Smooth muscle cell (in vitro differentiated cells): ENCODE results near the gene REG4. TPM values are rescaled to one million over a fixed set of nuclear protein-coding genes. Genes with fewer than 3 reads are reported as not detected.

Experiments used
- DNase-seq: peaks from one replicate; lab custom pipeline; 2025; ENCODE audit not compliant: unreplicated experiment; lab: John Stamatoyannopoulos, UW
- H2AFZ ChIP-seq: fragments of 200-600 bp; sonication (generic); 2 replicates; pipeline ENCODE4 v1.6.0; 2016; ENCODE audit warnings: antibody characterized with exemption, low read depth, mild to moderate bottlenecking
- H3F3A ChIP-seq: fragments of 200-600 bp; sonication (generic); 2 replicates; pipeline ENCODE4 v1.6.0; 2017; ENCODE audit warnings: antibody characterized with exemption, low read depth
- H3K27ac ChIP-seq: fragments of 200-600 bp; sonication (generic); 2 replicates; pipeline ENCODE4 v1.5.1; 2016; ENCODE audit warnings: low read depth, mild to moderate bottlenecking
- H3K27me3 ChIP-seq: fragments of 200-600 bp; sonication (generic); 2 replicates; pipeline ENCODE4 v1.6.1; 2016; ENCODE audit warnings: low read depth, mild to moderate bottlenecking
- H3K36me3 ChIP-seq: fragments of 200-600 bp; sonication (generic); 2 replicates; pipeline ENCODE4 v1.5.1; 2016; ENCODE audit warnings: low read depth
- H3K4me1 ChIP-seq: fragments of 200-600 bp; sonication (generic); 2 replicates; pipeline ENCODE4 v1.5.1; 2016; ENCODE audit warnings: low read depth
- H3K4me2 ChIP-seq: fragments of 200-600 bp; sonication (generic); 2 replicates; pipeline ENCODE4 v1.6.0; 2016; ENCODE audit warnings: mild to moderate bottlenecking
- H3K4me3 ChIP-seq: fragments of 200-600 bp; sonication (generic); 2 replicates; pipeline ENCODE4 v1.5.1; 2016; ENCODE audit warnings: mild to moderate bottlenecking
- H3K79me2 ChIP-seq: fragments of 200-600 bp; sonication (generic); 2 replicates; pipeline ENCODE4 v1.6.0; 2016; ENCODE audit warnings: low read depth, mild to moderate bottlenecking
- H3K9ac ChIP-seq: fragments of 200-600 bp; sonication (generic); 2 replicates; pipeline ENCODE4 v1.6.0; 2016; ENCODE audit warnings: low read depth
- H3K9me3 ChIP-seq: fragments of 200-600 bp; sonication (generic); replicated peaks from 2 replicates; pipeline ENCODE4 v1.5.1; 2016; ENCODE audit warnings: low read depth
- H4K20me1 ChIP-seq: fragments of 200-600 bp; sonication (generic); 2 replicates; pipeline ENCODE4 v1.6.0; 2016; ENCODE audit warnings: low read depth
- CTCF ChIP-seq: fragments of 200-600 bp; sonication (generic); IDR thresholded peaks from 2 replicates; pipeline ENCODE4 v1.5.1; 2017; ENCODE audit warnings: borderline replicate concordance, mild to moderate bottlenecking, antibody characterized with exemption; ENCODE audit not compliant: insufficient read depth, poor library complexity, severe bottlenecking
- WGBS: methylation state at CpG from one replicate; pipeline ENCODE4 v1.1.7; 2016; ENCODE audit warnings: low lambda C conversion rate; 5-methylcytosine and 5-hydroxymethylcytosine counted together
- polyA plus RNA-seq: library from polyadenylated mRNA; unstranded; fragments of >200 nt; fragmentation: Nextera tagmentation; extraction: Ambion mirVana; gene quantifications from 2 replicates; pipeline ENCODE4 v1.2.1, GENCODE V29; 2016
- total RNA-seq: library from RNA; depleted of rRNA; stranded (reverse); fragments of >200 nt; gene quantifications from 2 replicates; pipeline ENCODE4 v1.2.3, GENCODE V29; 2014

REG4 gene
- total and polyA plus RNA-seq, 2 experiments from 2014 or later: not detected

GRCh38 chr1:119767486-119767885, 43.8 kb downstream of the REG4 start:
- WGBS: 84% methylated on average over 2 of the region's 2 CpGs
- Histone ChIP-seq H3K36me3 (no peaks in the 10 kb centered on the region), H4K20me1 (no peaks in the 10 kb centered on the region), H3K27me3 (no peaks in the 10 kb centered on the region), H3K9me3 (no peaks in the 10 kb centered on the region), H3K79me2 (no peaks in the 10 kb centered on the region), H3K4me3 (peak overlapping the region; percentile 32), H3K4me1 (no peaks in the 10 kb centered on the region), H3K4me2 (no peak overlapping the region), H3K27ac (no peak overlapping the region), H3K9ac (no peak overlapping the region), H3F3A (no peaks in the 10 kb centered on the region), H2AFZ (no peak overlapping the region)
- TF ChIP-seq CTCF: no peak
- DNase-seq: no peak

- Histone ChIP-seq H3K4me3 (peak overlapping the region; percentile 32), H3K27me3 (no peaks in the 10 kb centered on the region), H3K4me1 (no peaks in the 10 kb centered on the region), H3K9ac (no peak overlapping the region), H3K36me3 (no peaks in the 10 kb centered on the region), H3K9me3 (no peaks in the 10 kb centered on the region), H3K4me2 (no peak overlapping the region), H3K27ac (no peak overlapping the region), H3F3A (no peaks in the 10 kb centered on the region), H2AFZ (no peak overlapping the region), H3K79me2 (no peaks in the 10 kb centered on the region), H4K20me1 (no peaks in the 10 kb centered on the region)
- WGBS: 87% methylated on average over 4 of the region's 4 CpGs
- no peak for TF ChIP-seq CTCF
- DNase-seq: no peak
Measured at GRCh38 chr1:119766374-119766794, 44.9 kb downstream of the REG4 start.

GRCh38 chr1:119764220-119764619, 47.0 kb downstream of the REG4 start:
- Histone ChIP-seq H3K27me3 (no peaks in the 10 kb centered on the region), H3F3A (no peaks in the 10 kb centered on the region), H3K9ac (no peak overlapping the region), H4K20me1 (no peaks in the 10 kb centered on the region), H3K4me2 (no peak overlapping the region), H3K4me1 (no peaks in the 10 kb centered on the region), H3K79me2 (no peaks in the 10 kb centered on the region), H3K9me3 (no peaks in the 10 kb centered on the region), H3K4me3 (no peak overlapping the region), H3K36me3 (no peaks in the 10 kb centered on the region), H2AFZ (no peak overlapping the region), H3K27ac (no peak overlapping the region)
- TF ChIP-seq CTCF: no peak
- no peak for DNase-seq
- WGBS: 91% methylated on average over 6 of the region's 6 CpGs

- no peaks in the 10 kb centered on the region for H3K79me2 ChIP-seq
- H3K4me2 ChIP-seq: no peak overlapping the region
- no peak overlapping the region for H3K9ac ChIP-seq
- H3K4me3 ChIP-seq: no peak overlapping the region
- WGBS: 95% methylated on average over 1 of the region's 1 CpG
- no peak overlapping the region for H3K27ac ChIP-seq
- H4K20me1 ChIP-seq: no peaks in the 10 kb centered on the region
- H3K9me3 ChIP-seq: no peaks in the 10 kb centered on the region
- no peaks in the 10 kb centered on the region for H3K4me1 ChIP-seq
- no peaks in the 10 kb centered on the region for H3K27me3 ChIP-seq
- no peak for TF ChIP-seq CTCF
- H2AFZ ChIP-seq: no peak overlapping the region
- H3F3A ChIP-seq: no peaks in the 10 kb centered on the region
- H3K36me3 ChIP-seq: no peaks in the 10 kb centered on the region
- no peak for DNase-seq
Measured at GRCh38 chr1:119762953-119763352, 48.3 kb downstream of the REG4 start.
